Panc1 (cell line): ENCODE data around the gene USP37. TPM values are rescaled to one million over a fixed set of nuclear protein-coding genes. Genes with fewer than 3 reads are reported as not detected.

Source experiments
- ATAC-seq: fragments of 200-7000 bp; cut with Tn5 transposase; 2 replicates; pipeline ENCODE4 v1.9.1; 2020; ENCODE audit warnings: mild to moderate bottlenecking, moderate library complexity
- BruUV-seq: library from RNA; stranded (reverse); fragments of 400-500 nt; replicated peaks from 2 replicates; lab custom pipeline; 2021; lab: Mats Ljungman, UMichigan
- CTCF ChIA-PET: fragments of 300-600 bp; sonication (Branson Sonifier 250); formaldehyde crosslinking; loops from one replicate; lab custom pipeline; 2022; ENCODE audit warnings: antibody characterized with exemption; lab: Charles Lee
- POLR2A ChIA-PET: fragments of 300-600 bp; sonication (Branson Sonifier 250); formaldehyde crosslinking; loops from one replicate; lab custom pipeline; 2022; ENCODE audit warnings: antibody characterized with exemption; lab: Charles Lee
- DNase-seq: peaks from one replicate; pipeline ENCODE4 v3.0.0-alpha.2; 2010; ENCODE audit warnings: low read depth, low spot score
- H3K27ac ChIP-seq: 2 replicates; pipeline ENCODE4 v1.5.1; 2011; ENCODE audit warnings: mild to moderate bottlenecking, low read length, inconsistent platforms
- H3K27me3 ChIP-seq: fragments of 200-500 bp; sonication (Bioruptor generic); 2 replicates; pipeline ENCODE4 v1.6.0; 2014; ENCODE audit warnings: low read length, inconsistent platforms; ENCODE audit not compliant: control insufficient read depth, insufficient read depth
- H3K36me3 ChIP-seq: fragments of 200-500 bp; sonication (Bioruptor generic); 2 replicates; pipeline ENCODE4 v1.5.1; 2014; ENCODE audit warnings: inconsistent platforms, mild to moderate bottlenecking, low read length, moderate library complexity; ENCODE audit not compliant: control insufficient read depth, insufficient read depth
- H3K4me1 ChIP-seq: 2 replicates; pipeline ENCODE4 v1.5.1; 2011; ENCODE audit warnings: inconsistent platforms, mild to moderate bottlenecking, low read length, moderate library complexity; ENCODE audit not compliant: control insufficient read depth, insufficient read depth
- H3K4me3 ChIP-seq, 2 experiments: 2 replicates each; pipeline ENCODE4 v1.5.1; 2011 to 2012; ENCODE audit warnings: low read depth in 2 of 2, low read length in 2 of 2, mild to moderate bottlenecking in 2 of 2, inconsistent platforms in 1 of 2, moderate library complexity in 1 of 2
- H3K9me3 ChIP-seq: fragments of 200-500 bp; sonication (Bioruptor generic); 2 replicates; pipeline ENCODE4 v1.5.1; 2014; ENCODE audit warnings: low read depth, mild to moderate bottlenecking, inconsistent platforms, low read length, moderate library complexity; ENCODE audit not compliant: control insufficient read depth, insufficient read depth
- CTCF ChIP-seq: fragments of 450-650 bp; IDR thresholded peaks from 2 replicates; pipeline ENCODE4 v1.5.1; 2017; ENCODE audit warnings: mild to moderate bottlenecking
- POLR2AphosphoS5 ChIP-seq: IDR thresholded peaks from 2 replicates; pipeline ENCODE4 v1.6.1; 2012; ENCODE audit warnings: mild to moderate bottlenecking, low read depth, low read length, moderate library complexity
- REST ChIP-seq, 2 experiments: IDR thresholded peaks; 2 replicates each; pipeline ENCODE4 v1.6.1; 2011 to 2012; ENCODE audit warnings: low read depth in 2 of 2, control low read depth in 1 of 2, low read length in 1 of 2, mild to moderate bottlenecking in 1 of 2, moderate library complexity in 1 of 2; ENCODE audit not compliant: insufficient read depth in 1 of 2
- SIN3A ChIP-seq: IDR thresholded peaks from 2 replicates; pipeline ENCODE4 v1.6.1; 2012; ENCODE audit warnings: low read depth, mild to moderate bottlenecking, low read length, moderate library complexity, borderline replicate concordance; ENCODE audit not compliant: insufficient read depth
- TCF7L2 ChIP-seq: IDR thresholded peaks from 2 replicates; pipeline ENCODE4 v1.6.1; 2011; ENCODE audit warnings: mild to moderate bottlenecking, low read depth, low read length, inconsistent platforms
- in situ Hi-C: cut with HindIII; loops from 2 replicates; pipeline ENCODE4 v1.10.0; 2016; ENCODE audit warnings: low sequenced_read_pairs, low pct_unique_long_range_greater_than_20kb
- intact Hi-C: fragments of 100-400 bp; cut with micrococcal nuclease; formaldehyde crosslinking; loops from one replicate; pipeline ENCODE4 v1.10.0; 2022; ENCODE audit not compliant: unreplicated experiment
- total RNA-seq: library from RNA; stranded (reverse); gene quantifications from one replicate; pipeline ENCODE4 v1.2.1, GENCODE V29; 2021; ENCODE audit not compliant: unreplicated experiment

Gene USP37
- total RNA-seq, 1 experiment from 2014 or later: 19.2 TPM

GRCh38 chr2:218432676-218433365 is 135.3 kb downstream of the USP37 start:
- Histone ChIP-seq H3K4me3 (no peak overlapping the region), H3K36me3 (no peaks in the 10 kb centered on the region), H3K4me1 (no peaks in the 10 kb centered on the region), H3K27ac (no peak overlapping the region), H3K9me3 (no peaks in the 10 kb centered on the region), H3K27me3 (no peaks in the 10 kb centered on the region)
- TF ChIP-seq TCF7L2 (no peak), CTCF (no peak), SIN3A (no peak), POLR2AphosphoS5 (no peak), REST (IDR thresholded peaks at IDR 0.05; ENCODE audit: insufficient read depth in 1 of 2, low read depth in 2 of 2, low read length in 1 of 2) (no peak)
- DNase-seq (no peak), ATAC-seq (no peak)
- CTCF ChIA-PET: interaction anchor here (0.6 kb wide), 1 partner anchor 139 kb away, joined by 8 read pairs; no protein-coding TSS in a partner anchor
- BruUV-seq: no TSS peak
- POLR2A ChIA-PET: no interaction called here
- in situ Hi-C loops: no loop called here
- intact Hi-C loops: no loop called here

DNA sequence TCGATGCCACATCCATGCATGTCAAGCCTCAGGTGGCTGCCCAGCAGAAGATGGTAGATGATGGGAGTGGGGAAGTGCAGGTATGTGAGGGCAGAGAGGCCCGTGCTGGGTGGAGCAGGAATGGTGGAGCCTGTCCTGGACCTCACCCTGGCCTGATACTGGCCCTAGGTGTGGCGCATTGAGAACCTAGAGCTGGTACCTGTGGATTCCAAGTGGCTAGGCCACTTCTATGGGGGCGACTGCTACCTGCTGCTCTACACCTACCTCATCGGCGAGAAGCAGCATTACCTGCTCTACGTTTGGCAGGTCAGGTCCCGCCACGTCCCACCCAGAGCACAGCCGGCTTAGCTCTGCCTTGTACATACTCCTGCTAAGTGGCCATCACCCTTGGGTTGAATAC is 136.3 kb downstream of the USP37 start:
- Histone ChIP-seq H3K9me3 (no peaks in the 10 kb centered on the region), H3K4me3 (no peak overlapping the region), H3K27ac (no peak overlapping the region), H3K4me1 (no peaks in the 10 kb centered on the region), H3K27me3 (no peaks in the 10 kb centered on the region), H3K36me3 (no peaks in the 10 kb centered on the region)
- ChIA-PET POLR2A (interaction anchor here (0.6 kb wide), 1 partner anchor 85 kb away, joined by 4 read pairs; no protein-coding TSS in a partner anchor), CTCF (interaction anchor here (0.6 kb wide), 1 partner anchor 32 kb away, joined by 6 read pairs; no protein-coding TSS in a partner anchor)
- ATAC-seq (no peak), DNase-seq (no peak)
- BruUV-seq: no TSS peak
- intact Hi-C loops (no loop called here), in situ Hi-C loops (no loop called here)
- no peak for TF ChIP-seq CTCF
- TF ChIP-seq TCF7L2: no peak
- TF ChIP-seq SIN3A: no peak
- TF ChIP-seq REST (IDR thresholded peaks at IDR 0.05; ENCODE audit: insufficient read depth in 1 of 2, low read depth in 2 of 2, low read length in 1 of 2): no peak
- no peak for TF ChIP-seq POLR2AphosphoS5
